Raji (cell line): ENCODE results near the gene ADAMTS10.

Experiments
- POLR2A ChIP-seq: IDR thresholded peaks from 2 replicates; pipeline ENCODE4 v1.6.1; 2011; ENCODE audit warnings: low read depth, low read length, control low read depth; ENCODE audit not compliant: insufficient read depth

The ADAMTS10 gene

GRCh38 chr19:8635422-8635821 is 24.9 kb upstream of the ADAMTS10 start:
- TF ChIP-seq POLR2A = no peak

DNA sequence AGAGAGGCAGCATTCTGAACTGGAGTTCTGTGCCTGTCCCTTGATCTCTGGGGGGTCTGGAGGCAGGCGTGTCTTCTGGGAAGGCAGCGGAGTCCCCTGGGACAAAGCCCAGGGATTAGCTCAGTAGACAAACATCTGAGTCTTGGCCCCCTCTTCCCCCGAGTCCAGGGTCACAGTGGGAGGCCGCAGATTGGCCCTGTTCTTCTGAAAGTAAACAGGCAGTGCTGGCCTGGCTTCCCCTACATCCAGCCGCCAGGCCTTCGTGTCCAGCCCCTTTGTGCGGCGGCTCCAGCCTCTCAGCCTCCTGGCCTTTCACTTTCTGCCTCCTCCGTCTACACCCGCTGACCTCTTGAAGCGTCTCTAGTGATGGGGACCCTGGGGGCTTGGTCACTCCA is 20.9 kb upstream of the ADAMTS10 start:
- TF ChIP-seq POLR2A = no peak

GRCh38 chr19:8630796-8631424 is 20.4 kb upstream of the ADAMTS10 start:
- no peak for TF ChIP-seq POLR2A

- TF ChIP-seq POLR2A = no peak
Observed at GRCh38 chr19:8629996-8630683, 19.6 kb upstream of the ADAMTS10 start, which contains the start of gene NFILZ. NFILZ (plus strand) TSS chr19:8630633; CDS start chr19:8676766, 46,133 bp downstream.

GRCh38 chr19:8629184-8629583 is 18.7 kb upstream of the ADAMTS10 start:
- TF ChIP-seq POLR2A = no peak

DNA sequence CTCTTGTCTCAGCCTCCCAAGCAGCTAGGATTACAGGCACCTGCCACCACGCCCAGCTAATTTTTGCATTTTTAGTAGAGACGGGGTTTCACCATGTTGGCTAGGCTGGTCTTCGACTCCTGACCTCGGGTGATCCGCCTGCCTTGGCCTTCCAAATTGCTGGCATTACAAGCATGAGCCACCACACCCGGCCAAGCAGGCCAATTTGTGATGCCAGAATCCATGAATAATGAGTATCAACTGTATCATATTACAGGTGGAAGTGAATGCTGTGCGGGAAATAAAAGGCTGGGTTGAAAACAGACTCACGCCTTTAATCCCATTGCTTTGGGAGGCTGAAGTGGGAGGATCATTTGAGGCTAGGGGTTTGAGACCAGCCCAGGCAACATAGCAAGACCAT is 16.3 kb upstream of the ADAMTS10 start:
- TF ChIP-seq POLR2A = no peak

DNA sequence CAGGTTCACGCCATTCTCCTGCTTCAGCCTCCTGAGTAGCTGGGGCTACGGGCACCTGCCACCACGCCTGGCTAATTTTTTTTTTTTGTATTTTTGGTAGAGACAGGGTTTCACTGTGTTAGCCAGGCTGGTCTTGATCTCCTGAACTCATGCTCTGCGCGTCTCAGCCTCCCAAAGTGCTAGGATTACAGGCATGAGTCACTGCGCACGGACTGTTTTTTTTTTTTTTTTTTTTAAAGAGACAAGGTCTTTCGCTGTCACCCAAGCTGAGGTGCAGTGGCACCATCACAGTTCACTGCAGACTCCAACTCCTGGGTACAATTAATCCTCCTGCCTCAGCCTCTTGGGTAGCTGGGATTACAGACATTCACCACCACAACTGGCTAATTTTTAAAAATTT is 8.2 kb upstream of the ADAMTS10 start:
- TF ChIP-seq POLR2A = no peak

- TF ChIP-seq POLR2A = no peak
Observed at GRCh38 chr19:8617984-8618383, 7.5 kb upstream of the ADAMTS10 start.

- no peak for TF ChIP-seq POLR2A
Observed at GRCh38 chr19:8616861-8617260, 6.3 kb upstream of the ADAMTS10 start.

DNA sequence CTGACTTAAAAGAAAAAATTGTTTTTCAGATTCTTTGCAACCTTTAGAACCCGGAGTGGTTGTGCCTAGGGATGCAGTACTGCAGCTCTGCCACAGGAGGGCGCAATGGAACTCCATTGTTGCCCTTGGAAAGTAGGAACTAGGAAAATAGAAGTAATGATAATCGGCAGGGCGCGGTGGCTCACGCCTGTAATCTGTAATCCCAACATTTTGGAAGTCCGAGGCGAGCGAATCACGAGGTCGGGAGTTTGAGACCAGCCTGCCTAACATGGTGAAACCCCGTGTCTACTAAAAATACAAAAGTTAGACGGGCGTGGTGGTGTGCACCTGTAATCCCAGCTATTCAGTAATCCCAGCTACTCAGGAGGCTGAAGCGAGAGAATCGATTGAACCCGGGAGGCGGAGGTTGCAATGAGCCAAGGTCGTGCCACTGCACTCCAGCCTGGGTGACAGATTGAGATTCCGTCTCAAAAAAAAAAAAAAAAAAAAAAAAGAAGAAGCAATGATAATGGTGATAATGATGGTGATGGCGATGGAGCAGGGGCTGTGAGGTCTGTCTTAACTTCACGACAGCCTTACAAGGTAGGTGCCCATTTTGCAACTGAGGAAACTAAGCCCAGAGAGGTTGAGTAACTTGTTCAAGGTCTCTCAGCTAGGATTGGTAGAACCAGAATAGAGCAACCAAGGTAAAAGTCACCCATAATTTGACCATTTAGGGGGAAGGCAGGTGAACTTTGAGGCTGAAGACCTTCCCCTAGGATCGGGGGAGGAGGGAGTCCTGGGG is 5.5 kb upstream of the ADAMTS10 start:
- TF ChIP-seq POLR2A = no peak

DNA sequence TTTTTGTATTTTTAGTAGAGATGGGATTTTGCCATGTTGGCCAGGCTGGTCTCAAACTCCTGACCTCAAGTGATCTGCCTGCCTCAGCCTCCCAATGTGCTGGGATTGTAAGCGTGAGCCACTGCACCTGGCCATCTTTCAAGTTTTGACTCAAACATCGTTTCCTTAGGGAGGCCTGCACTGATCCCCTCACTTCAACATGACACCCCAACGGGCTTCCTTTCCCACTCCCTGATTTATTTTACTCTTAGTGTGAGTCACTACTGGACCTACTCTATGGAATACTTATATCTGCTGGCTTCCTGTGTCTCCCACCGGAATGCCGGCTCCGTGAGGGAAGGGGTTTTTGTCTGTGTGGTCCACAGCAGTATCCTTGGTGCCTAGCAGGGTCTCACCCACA is 4.5 kb upstream of the ADAMTS10 start:
- TF ChIP-seq POLR2A = no peak

- no peak for TF ChIP-seq POLR2A
Observed at GRCh38 chr19:8614455-8614854, 3.9 kb upstream of the ADAMTS10 start.

DNA sequence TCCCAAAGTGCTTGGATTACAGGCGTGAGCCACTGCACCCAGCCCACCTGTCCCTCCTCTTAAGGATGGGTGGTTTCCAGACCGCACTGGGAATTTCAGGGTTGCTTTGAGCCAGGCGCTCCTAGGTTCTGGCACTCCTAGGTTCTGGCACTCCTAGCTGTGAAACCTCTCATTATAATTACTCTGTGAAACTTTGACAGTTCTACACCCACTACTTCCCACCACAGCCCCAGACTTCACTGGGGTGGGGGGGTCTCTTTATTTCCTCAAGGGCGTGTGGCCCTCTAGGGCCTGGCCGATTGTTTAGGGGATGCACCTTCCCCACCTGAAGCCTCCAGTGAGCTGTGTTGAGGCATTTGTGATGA is 2.3 kb upstream of the ADAMTS10 start:
- no peak for TF ChIP-seq POLR2A

GRCh38 chr19:8611877-8612806 is 1.6 kb upstream of the ADAMTS10 start:
- no peak for TF ChIP-seq POLR2A

DNA sequence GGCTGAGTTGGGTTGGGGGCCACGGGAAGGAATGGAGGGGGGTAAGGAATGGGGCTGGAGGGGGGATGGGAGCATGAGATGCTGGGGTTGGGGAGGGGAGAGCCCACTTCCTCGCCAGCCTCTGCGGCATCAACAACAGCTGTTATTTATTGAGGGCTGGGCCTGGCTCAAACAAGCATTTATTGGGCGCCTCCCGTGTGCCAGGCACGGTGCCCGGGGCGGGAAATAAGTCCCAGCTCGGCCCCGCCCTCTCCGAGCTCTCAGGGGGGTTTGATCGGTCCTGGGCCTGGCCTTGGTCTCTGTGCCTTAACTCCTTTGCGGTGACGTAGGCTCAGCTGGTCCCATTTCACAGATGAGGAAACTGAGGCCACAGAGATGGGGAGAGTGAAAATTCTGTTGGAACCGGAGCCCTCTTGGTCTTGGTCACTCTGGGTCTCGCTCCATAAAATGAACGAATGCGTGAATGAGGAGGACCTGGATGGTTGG is 919 bp upstream of the ADAMTS10 start:
- no peak for TF ChIP-seq POLR2A
